Superior temporal gyrus (tissue), 1 donor: ENCODE results near the gene TENT5A.
"Not testable (repeated sequence)": the region's sequence is repeated elsewhere in the genome, so short reads cannot be mapped to it uniquely, and the experiment has no call there.

Source experiments
- DNase-seq: peaks from one replicate; pipeline ENCODE4 v3.0.0-alpha.2; 2016; ENCODE audit errors: extremely low spot score

The TENT5A gene

DNA sequence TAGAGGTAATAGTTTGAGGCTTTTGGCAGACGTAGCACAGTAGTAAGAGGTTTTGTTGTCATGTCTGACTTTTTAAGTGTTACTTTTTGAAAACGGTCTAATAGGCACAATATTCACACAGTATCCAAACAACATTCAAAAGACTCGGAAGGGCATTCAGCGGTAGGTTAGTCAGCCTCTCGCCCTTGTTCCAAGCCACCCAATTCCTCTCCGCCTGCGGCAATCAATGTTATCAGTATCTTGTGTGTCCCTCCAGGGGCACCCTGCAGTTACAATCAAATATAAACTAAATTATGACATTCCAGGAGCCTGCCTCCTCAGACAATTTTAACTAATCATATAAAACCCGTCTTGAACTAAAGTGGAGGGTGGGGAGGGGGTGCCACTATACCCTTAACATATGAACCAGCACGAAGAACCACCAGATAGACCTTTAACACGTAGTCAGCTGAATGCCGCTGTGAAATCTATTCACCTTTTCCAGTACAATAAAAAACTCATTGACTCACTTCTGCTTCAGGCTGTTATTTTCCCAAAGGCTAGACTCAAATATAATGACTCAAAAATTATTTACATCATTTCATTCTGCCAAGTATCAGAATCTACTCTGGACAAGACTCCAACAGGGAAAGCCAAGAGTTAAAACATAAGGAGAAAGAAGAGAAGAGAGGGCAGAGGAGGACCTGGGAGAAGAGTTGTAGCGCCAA, 1.6 kb downstream of the TENT5A start:
- DNase-seq: no peak

DNA sequence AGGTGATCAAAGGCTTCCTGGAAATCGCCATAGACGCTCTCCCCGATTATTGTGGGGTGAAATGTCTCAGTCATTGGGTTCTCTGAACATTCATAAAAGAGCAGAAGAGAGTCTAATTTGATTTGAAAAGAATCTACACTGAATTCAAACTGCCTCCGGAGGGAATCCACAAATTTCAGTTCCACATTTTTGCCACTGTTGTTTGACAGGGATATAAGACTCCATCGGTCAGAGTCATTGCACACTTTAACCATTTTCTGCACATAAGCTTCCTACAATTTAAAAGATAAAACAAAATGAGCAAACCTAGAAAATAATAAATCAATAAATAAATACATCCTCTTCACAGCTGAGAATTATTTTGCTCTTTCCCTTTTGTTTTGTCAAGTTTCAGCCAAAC, 2.3 kb downstream of the TENT5A start:
- peak; percentile 12 for DNase-seq

DNA sequence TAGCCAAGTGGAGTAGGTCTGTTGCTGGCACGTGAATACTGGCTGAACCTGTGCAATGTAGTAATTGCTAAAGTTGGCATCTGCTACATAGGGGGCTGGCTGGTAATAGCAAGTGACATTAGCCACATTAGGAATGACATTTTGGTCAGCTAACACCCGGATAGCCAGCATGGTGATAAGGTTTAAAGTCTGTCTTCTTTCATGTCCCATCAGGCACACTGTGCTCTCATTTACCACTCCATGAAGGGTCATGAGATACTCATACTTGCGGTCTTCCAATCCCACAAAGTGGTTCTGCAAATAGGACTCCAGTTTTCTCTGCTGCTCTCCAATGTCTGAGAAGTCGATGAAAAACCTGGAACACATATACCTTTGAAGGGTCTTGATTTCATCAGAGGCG, 2.8 kb downstream of the TENT5A start:
- DNase-seq: peak; percentile 13

DNA sequence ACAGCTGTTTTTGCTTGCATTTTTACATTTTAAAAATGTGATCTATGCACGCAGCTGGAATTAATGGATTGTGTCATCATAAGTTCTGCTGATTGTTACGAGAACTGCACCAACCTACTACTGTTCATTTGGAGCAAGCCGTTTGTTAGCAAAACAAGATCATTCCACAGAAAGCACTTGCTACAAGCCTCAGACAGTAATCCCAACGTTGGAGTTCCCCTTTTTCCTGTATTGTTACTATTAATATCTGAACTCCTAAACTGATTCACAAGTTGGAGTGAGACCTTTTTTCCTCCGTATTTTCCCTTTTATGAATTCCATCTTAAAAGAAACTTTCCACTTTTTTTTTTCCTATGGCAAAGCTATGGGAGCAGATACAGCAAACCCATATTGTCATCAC, 3.5 kb downstream of the TENT5A start:
- no peak for DNase-seq

DNA sequence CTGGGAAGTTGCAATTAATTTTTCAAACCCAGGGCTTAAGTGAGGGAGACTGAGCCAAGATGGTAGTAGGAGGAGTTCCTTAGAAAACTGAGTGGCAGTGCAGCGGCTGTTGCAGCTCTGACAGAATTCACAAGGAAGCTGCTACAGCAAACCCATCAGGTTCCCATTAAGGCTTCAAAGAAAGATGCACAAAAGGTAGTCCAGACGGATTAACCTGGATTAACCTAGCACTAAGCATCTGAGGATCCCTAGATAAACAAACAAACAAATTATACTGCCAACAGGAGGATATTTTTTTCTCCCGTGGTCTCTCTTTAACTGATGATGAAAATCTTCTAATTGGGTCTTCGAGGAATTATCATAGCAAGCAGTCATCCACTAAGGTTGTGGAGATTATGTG, 5.2 kb downstream of the TENT5A start:
- DNase-seq: no peak

DNA sequence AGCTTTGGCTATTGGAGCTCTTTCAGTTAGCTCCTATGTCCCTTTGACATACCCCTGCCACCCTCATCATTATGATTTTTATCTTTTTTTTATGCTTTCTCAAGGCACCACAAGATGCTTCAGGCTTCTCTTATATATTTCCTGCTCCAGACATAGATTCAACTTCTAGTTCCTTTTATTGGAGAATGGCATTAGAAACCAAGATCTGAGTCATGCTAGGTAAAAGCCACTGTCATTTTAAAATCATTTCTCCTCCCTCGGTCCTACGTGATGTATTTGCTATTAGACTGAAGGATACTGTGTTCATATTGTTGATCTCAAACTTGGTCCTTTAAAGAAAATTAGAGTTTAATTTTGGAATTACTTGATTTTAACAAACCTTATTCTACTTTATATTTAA, 8.3 kb downstream of the TENT5A start:
- DNase-seq: no peak

DNA sequence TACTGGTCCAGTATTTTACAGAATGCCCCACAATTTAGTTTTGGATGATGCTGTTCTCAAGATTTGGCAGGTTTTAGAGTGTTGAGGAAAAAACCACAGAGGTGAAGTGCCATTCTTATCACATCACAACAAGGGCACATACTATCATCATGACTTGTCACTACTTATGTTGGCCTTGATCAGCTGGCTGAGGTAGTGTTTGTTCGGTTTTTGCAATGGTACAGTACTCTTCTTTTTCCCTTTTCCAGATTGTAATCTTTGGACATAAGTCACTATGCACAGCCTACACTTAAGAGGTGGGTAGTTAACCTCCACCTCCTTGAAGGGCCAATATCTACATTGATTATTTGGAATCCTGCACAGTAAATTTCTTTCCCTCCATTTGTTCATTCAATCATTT, 8.8 kb downstream of the TENT5A start:
- no peak for DNase-seq

DNA sequence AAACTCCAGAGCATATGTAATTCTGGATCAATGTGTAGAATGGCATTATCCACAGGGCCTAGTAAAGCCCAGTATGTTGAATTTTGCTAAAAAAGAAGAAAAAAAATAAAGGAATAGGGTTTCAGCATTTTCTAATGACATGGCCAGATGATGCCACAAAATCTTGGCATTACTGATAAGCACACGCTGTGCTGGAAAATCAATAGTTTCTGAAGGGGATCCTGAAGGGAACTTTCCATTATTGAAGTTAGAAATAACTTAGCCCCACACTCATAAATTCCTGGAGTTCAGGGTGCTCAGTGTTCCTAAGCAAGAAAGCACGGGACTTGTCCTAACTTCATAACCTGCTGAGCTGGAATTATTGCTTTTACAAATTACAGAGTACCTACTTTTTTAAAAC, 10.8 kb downstream of the TENT5A start:
- no peak for DNase-seq

DNA sequence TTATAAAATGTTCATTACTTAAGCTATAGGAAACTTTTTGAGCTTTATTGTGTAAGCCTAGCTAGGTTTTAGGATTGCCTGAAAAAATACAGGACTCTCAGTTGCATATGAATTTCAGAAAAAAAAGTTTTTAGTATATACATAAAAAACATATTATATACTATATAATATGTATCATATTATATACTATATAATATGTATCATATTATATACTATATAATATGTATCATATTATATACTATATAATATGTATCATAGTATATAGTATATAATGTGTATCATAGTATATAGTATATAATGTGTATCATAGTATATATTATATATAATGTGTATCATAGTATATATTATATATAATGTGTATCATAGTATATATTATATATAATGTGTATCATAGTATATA, 11.9 kb downstream of the TENT5A start:
- not testable (repeated sequence) for DNase-seq

DNA sequence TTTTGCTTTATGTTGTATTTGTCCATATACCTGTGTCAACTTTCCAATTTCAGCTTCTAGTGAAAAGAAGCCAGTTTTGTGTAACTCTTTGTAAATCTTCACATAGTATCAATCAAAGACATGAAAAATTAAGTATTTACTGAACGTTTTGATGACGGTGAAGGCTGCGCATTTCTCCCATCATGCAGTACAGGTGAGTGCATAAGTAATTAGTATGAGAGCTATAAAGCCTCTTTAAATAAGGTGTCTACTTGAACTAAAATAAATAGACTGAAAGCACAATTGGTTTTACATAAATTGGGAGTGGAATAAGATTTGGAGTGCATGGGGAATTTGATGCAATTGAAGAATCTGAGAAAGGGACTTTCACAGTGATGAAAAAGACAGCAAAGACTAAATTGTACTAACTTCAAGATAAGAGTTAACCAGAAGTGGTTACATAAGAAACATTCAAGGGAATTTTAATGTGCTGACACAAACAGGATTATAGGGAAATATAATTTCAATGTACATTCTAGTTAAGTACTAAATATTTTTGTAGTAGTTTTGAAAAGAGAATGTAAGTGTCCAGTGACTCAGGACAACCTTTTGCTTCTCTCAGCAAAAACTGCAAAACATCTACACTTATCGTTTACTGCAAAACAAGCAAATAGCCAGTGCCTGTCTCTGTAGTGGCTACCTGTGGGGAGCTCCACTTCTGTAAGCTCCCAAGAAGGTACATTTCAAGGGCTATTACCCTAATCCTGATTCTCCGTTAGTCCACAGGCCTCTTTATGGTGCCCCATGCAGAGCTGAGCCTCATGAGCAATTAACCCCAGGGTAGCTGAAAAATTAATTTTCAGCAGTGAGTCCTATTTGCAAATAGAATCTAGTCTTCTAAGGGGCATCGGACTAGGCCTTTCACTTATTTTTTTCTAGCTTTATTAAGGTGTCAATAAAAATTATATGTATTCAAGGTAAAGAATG, 13.0 kb downstream of the TENT5A start:
- no peak for DNase-seq

DNA sequence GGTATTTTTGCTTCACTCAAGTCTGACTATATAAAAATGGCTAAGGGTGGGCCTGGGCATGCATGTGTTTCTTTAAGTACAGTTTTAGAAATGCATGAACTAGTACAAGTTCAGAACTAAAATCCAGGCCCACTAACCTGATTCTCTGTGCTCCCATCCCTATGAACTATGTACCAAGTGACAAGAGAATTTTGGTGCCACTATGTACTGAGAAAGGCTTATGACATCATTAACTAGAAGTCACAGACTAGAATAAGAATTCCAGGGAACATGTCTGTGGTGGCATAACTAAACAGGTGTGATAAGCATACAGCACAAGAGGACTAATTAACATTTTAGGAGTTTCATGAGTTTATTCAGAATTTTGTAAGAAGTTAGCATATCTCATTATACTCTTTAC, 16.1 kb downstream of the TENT5A start:
- DNase-seq: no peak

DNA sequence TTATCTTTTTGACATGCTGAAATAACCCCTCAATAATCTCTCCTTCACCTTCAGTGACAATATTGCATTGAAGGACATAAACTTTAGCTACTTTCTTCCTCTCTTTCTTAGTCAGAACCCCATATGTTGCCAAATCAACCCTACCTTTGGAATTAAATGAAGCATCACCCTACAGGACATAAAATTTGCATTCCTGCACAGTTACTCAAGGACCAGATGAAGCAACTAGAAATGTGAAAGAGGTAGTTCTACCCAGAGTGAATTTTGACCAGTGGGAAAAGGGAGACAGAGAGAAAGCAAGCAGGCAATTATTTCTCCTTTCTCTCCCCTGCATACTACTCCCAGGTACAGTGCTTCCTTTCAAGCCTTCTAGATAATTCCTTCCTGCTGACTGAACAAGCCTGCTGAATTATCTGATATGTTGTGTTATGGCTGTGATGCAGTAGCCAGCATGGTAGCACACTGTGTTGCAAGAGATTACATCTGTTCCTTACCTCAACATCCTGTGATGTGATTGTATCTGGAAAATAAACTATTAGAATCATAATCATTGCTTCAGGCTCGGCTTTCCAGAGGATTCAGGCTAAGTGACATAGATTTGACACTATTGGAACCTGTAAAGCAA, 16.6 kb downstream of the TENT5A start:
- no peak for DNase-seq

DNA sequence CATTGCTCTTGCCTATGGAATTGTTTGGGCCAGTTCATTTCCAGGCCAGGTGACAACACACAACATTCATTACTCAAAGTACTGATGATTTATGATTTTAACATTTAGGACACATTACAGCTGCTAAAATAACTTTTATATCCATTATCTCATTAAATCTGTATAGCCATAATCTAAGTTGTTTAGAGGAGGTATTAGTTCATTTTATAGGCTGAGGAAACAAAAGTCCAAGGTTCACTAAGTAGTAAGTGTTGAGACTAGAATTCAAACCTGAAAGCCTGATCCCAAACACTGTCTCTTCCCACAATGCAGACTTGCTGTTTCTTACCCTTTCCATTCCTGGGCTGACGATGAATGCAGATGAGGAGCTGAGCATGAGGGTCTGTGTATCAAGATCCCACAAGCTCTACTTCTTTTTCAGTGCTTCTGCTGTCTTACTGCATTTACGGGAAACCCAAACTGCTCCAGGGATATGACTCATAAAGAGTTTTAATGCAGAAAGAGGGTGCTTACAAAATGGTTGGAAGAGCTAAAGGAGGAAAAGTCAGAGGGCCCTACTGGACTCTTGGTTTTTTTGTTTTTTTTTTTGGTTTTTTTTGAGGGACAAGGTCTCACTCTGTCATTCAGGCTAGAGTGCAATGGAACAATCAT, 17.9 kb downstream of the TENT5A start:
- DNase-seq: no peak

DNA sequence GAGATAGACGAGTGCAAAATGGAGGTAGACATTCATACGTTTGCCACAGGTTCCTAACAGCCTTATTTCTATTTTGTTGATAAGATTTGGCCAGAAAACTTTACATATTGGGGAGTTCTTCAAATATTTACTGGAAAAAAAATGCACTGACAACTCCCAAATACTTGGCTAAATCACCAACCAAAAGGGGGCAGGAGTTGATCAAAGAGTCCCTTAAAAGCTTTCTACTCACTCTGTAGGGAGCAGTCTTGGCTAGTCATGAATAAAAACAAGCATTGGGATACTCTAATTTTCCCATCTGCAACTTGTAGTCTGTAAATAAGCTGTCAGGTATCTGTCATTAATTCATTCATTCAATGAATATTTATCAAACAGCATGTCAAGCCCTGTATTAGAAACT, 18.4 kb downstream of the TENT5A start:
- DNase-seq: no peak

DNA sequence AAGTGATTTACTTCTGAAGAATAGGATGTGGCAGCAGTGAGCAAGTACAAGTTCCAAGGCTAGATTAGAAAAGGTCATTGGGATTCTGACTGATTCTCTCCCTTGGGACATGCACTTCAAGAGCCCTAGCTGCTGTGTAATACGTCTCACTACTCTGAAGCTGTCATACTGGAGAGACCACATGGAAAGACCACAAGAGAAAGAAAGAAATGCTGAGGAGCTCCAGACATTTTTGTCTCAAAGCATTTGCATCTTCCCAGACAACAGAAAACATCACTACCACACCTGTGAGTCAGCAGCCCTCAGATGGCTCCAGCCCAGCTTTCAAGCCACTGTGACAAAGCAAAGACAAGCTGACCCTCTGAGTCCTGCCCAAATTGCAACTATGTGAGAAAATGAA, 20.7 kb downstream of the TENT5A start:
- DNase-seq: no peak

DNA sequence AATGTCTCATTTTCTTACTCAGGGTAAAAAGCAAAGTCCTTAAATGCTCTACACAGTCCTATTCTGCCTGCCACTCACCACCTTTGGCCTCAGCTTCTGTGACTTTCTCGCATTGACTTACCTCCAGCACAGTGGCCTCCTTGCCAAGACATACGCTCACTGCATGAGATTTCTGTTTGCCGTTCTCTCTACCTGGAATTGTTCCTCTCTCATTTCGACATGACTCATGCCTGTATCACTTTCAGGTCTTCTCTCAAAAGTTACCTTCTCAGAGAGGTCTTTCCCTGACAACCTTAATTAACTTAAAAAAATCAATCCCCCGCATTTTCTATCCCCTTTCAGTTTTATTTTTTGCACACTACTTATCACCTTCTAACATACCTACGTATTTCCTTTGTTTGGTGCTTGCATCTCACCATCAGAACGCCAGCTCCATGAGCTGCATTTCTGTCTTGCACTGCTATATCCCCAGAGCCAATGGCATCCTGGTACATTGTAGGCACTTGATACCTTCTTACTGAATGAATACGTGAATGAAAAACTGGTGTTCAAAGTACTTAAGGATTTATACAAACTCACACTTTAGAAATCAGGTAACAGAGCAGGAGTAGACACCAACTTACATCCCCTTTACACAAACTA, 24.5 kb downstream of the TENT5A start:
- DNase-seq: no peak

DNA sequence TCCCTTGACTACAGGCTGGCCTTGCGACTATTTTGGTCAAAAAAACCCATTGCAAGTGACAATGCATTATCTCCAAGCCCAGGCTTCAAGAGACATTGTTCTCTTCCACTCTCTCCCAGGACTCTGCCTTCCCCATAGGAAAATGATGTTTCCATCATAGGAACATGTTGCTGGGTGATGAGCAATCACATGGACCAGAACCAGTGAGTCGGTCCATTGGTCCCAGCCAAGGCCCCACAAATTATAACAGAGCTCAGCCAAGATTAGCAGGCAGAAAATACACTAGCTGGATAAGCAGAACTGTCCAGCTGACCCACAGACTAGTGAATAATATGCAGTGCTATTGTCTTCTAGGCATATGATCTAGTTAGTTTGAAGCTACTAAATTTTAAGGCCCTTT, 27.4 kb downstream of the TENT5A start:
- no peak for DNase-seq

DNA sequence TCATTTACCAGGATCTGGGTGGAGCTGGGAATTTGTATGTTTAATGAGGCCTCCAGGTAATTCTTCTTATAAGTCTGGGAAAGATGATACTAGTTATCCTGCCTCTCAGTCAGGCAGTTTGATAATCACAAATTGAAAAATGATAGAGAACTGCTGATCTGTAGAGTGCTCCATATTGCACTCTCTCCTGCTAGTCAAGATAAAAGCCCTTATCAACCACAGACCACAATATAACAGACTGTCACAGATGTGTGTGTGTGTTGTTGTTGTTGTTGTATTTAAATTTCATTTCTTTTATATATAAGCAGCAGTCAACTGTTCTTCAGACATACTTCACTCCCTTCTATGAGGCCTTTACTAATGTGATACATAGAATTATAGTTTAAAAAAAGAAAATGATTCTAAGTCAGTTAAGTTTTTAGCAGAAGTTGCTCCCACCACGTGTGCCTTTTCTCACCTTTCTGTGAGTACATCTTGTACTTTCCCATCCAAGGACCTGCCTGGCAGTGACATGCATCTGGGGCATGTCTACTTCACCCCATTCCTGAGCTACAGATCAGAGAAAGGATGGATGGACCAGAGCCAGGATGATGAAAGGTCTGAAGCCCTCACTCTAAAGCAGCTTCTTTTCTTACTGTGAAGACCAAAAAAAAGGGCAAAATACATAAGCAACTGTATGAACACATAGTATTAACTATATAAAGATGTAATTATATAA, 29.8 kb downstream of the TENT5A start:
- no peak for DNase-seq

DNA sequence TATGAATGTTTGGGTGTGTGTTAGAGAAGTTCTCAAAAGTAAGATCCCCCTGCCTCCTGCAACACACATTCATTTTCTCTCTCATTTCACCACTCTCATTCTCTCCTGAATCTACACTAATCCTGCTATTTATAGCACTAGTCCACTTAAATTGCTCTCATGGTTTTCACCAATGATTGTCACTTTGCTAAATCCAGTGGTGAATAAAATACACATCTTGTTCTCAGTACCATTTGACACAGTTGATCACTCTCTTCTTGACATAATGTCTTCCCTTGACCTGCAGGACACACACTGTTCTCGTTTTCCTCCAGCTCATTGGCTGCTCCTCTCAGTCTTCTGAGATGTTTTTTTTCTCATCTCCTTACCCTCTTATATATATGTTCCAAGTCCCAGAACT, 32.1 kb downstream of the TENT5A start:
- no peak for DNase-seq

DNA sequence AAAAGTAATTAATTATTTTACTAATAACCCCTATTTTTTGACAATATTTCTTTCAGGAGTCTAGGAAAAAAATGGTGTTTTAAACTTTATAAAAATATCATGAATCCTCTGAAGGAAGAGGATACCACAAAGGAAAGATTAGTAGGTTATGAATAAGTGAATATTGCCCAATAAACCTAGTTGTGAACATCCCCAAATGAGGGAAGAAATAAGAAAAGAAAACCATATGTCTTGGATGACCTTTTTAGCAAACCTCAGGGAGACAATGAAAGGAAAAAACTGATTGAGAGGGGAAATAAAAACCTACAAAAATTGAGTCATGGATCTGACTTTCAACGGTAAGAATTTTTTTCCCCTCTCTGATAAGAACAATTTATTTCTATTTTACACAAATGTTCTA, 34.4 kb downstream of the TENT5A start:
- no peak for DNase-seq

DNA sequence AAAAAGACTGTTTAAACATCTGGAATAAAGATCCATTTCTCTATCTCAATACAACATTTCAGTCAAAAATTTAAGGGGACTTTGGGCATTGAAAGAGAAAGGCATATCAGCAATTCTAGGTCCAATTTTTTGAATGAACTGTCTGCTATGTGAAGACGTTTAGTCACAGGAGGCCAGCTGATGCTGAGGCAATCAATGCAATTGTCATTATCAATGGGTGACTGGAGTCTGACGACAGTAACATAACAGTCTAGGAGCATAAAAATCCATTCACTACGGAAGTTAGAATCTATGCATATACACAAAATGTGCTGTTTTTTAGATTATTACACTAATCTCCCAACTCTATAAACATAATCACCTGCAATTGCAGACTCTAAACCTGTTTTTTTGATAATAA, 37.8 kb downstream of the TENT5A start:
- DNase-seq: no peak
